H1 (cell line): ENCODE results near the gene PTGDS. TPM values are rescaled to one million over a fixed set of nuclear protein-coding genes. Genes with fewer than 3 reads are reported as not detected.

Source experiments
- CTCF ChIA-PET: fragments of 300-600 bp; sonication (Branson Sonifier 250); formaldehyde crosslinking; loops from one replicate; lab custom pipeline; 2021; ENCODE audit not compliant: partially characterized antibody; lab: Charles Lee
- POLR2A ChIA-PET: fragments of 300-600 bp; sonication (Branson Sonifier 250); formaldehyde crosslinking; loops from one replicate; lab custom pipeline; 2021; ENCODE audit warnings: inconsistent platforms; ENCODE audit not compliant: partially characterized antibody; lab: Charles Lee
- DNase-seq, 2 experiments: peaks; one replicate each; pipeline versions ENCODE4 v3.0.0 to v3.0.0-alpha.2; 2010 to 2022; ENCODE audit warnings: low spot score in 2 of 2, low read depth in 1 of 2, mixed read lengths in 1 of 2
- FAIRE-seq: peaks from 2 replicates; lab custom pipeline; 2011; peaks lifted over from hg19 to GRCh38; lab: Jason Lieb, UNC
- H2AFZ ChIP-seq: 2 replicates; pipeline ENCODE4 v1.8.1; 2012; ENCODE audit warnings: low read length, inconsistent platforms
- H2AK5ac ChIP-seq: 2 replicates; pipeline ENCODE4 v1.6.1; 2013; ENCODE audit warnings: low read depth, low read length
- H2BK120ac ChIP-seq: replicated peaks from 2 replicates; pipeline ENCODE3; 2013; ENCODE audit warnings: low read depth, low read length, inconsistent platforms
- H2BK12ac ChIP-seq: 2 replicates; pipeline ENCODE4 v1.6.1; 2013; ENCODE audit warnings: low read depth, low read length
- H2BK15ac ChIP-seq: 2 replicates; pipeline ENCODE4 v1.6.1; 2013; ENCODE audit warnings: low read length
- H2BK20ac ChIP-seq: 2 replicates; pipeline ENCODE4 v1.6.1; 2013; ENCODE audit warnings: low read length
- H2BK5ac ChIP-seq: 2 replicates; pipeline ENCODE4 v1.6.1; 2013; ENCODE audit warnings: low read depth, low read length
- H3K14ac ChIP-seq: 2 replicates; pipeline ENCODE4 v1.6.1; 2013; ENCODE audit warnings: inconsistent platforms; ENCODE audit not compliant: insufficient read length
- H3K18ac ChIP-seq: 2 replicates; pipeline ENCODE4 v1.6.1; 2013; ENCODE audit warnings: low read length; ENCODE audit errors: extremely low read depth
- H3K23ac ChIP-seq: 2 replicates; pipeline ENCODE4 v1.6.1; 2013; ENCODE audit warnings: inconsistent platforms; ENCODE audit not compliant: insufficient read length
- H3K23me2 ChIP-seq: 2 replicates; pipeline ENCODE4 v1.6.1; 2013; ENCODE audit warnings: low read depth, low read length
- H3K27ac ChIP-seq: 2 replicates; pipeline ENCODE4 v1.6.1; 2011; ENCODE audit warnings: low read depth, low read length, inconsistent platforms
- H3K27me3 ChIP-seq, 4 experiments: replicated peaks in 1 of 4; 1 replicate in 1 of 4; 2 replicates in 3 of 4; pipeline versions ENCODE4 v1.6.1 to v1.8.1; 2011 to 2013; ENCODE audit warnings: low read length in 3 of 4, mild to moderate bottlenecking in 3 of 4, inconsistent platforms in 2 of 4, mixed read lengths in 2 of 4, moderate library complexity in 1 of 4; ENCODE audit not compliant: control insufficient read depth in 3 of 4, insufficient read depth in 3 of 4; ENCODE audit errors: extremely low read depth in 1 of 4
- H3K36me3 ChIP-seq, 4 experiments: 2 replicates each; pipeline versions ENCODE4 v1.6.1 to v1.8.1; 2011 to 2013; ENCODE audit warnings: mild to moderate bottlenecking in 4 of 4, low read length in 3 of 4, moderate library complexity in 2 of 4, control low read depth in 1 of 4, inconsistent platforms in 1 of 4; ENCODE audit not compliant: insufficient read depth in 4 of 4, control insufficient read depth in 2 of 4
- H3K4ac ChIP-seq: replicated peaks from 2 replicates; pipeline ENCODE3; 2013; ENCODE audit warnings: low read length, low read depth, mixed read lengths, inconsistent platforms; ENCODE audit not compliant: insufficient read length
- H3K4me1 ChIP-seq, 4 experiments: replicated peaks in 1 of 4; 1 replicate in 1 of 4; 2 replicates in 3 of 4; pipeline versions ENCODE4 v1.6.1 to v1.8.1; 2011 to 2013; ENCODE audit warnings: low read length in 3 of 4, inconsistent platforms in 2 of 4, mixed read lengths in 1 of 4; ENCODE audit not compliant: insufficient read depth in 4 of 4, control insufficient read depth in 3 of 4
- H3K4me2 ChIP-seq, 2 experiments: 2 replicates each; pipeline versions ENCODE4 v1.6.1 to v1.8.1; 2011 to 2013; ENCODE audit warnings: low read depth in 2 of 2, low read length in 2 of 2, control low read depth in 1 of 2, inconsistent platforms in 1 of 2, mild to moderate bottlenecking in 1 of 2; ENCODE audit not compliant: insufficient read depth in 1 of 2
- H3K4me3 ChIP-seq, 4 experiments: fragments of 200-600, 300-600 bp in 1 of 4; sonication (generic), shearing (Covaris generic), sonication (Bioruptor Twin) in 1 of 4; 2 replicates each; pipeline versions ENCODE4 v1.5.1 to v1.8.1; 2011 to 2016; ENCODE audit warnings: low read length in 4 of 4, low read depth in 3 of 4, control low read depth in 2 of 4, inconsistent platforms in 2 of 4, mild to moderate bottlenecking in 2 of 4, mixed read lengths in 1 of 4, moderate library complexity in 1 of 4; ENCODE audit not compliant: insufficient read depth in 2 of 4; ENCODE audit errors: extremely low read depth in 1 of 4
- H3K56ac ChIP-seq: replicated peaks from 2 replicates; pipeline ENCODE3; 2013; ENCODE audit warnings: low read depth, mild to moderate bottlenecking, mixed read lengths, low read length, inconsistent platforms; ENCODE audit not compliant: insufficient read length
- H3K79me1 ChIP-seq: 2 replicates; pipeline ENCODE4 v1.6.1; 2013; ENCODE audit warnings: low read depth, low read length, control low read depth
- H3K79me2 ChIP-seq, 2 experiments: 2 replicates each; pipeline versions ENCODE4 v1.6.1 to v1.8.1; 2012 to 2013; ENCODE audit warnings: low read length in 2 of 2, mild to moderate bottlenecking in 2 of 2, inconsistent platforms in 1 of 2; ENCODE audit not compliant: insufficient read depth in 2 of 2, control insufficient read depth in 1 of 2
- H3K9ac ChIP-seq, 4 experiments: replicated peaks in 1 of 4; 1 replicate in 1 of 4; 2 replicates in 3 of 4; pipeline versions ENCODE4 v1.6.1 to v1.8.1; 2011 to 2013; ENCODE audit warnings: low read depth in 3 of 4, low read length in 3 of 4, control low read depth in 2 of 4, mild to moderate bottlenecking in 2 of 4, moderate library complexity in 2 of 4, inconsistent platforms in 1 of 4; ENCODE audit errors: extremely low read depth in 1 of 4
- H3K9me3 ChIP-seq, 2 experiments: 2 replicates each; pipeline versions ENCODE4 v1.6.1 to v1.8.1; 2012 to 2013; ENCODE audit warnings: mild to moderate bottlenecking in 2 of 2, moderate library complexity in 2 of 2, control low read depth in 1 of 2, inconsistent platforms in 1 of 2, low read depth in 1 of 2, low read length in 1 of 2, mixed read lengths in 1 of 2; ENCODE audit not compliant: insufficient read depth in 2 of 2
- H4K20me1 ChIP-seq, 2 experiments: replicated peaks in 1 of 2; 2 replicates each; pipeline versions ENCODE3 to v1.8.1; 2011 to 2013; ENCODE audit warnings: inconsistent platforms in 2 of 2, low read length in 2 of 2, mild to moderate bottlenecking in 1 of 2; ENCODE audit not compliant: insufficient read depth in 2 of 2, control insufficient read depth in 1 of 2
- H4K5ac ChIP-seq: 2 replicates; pipeline ENCODE4 v1.6.1; 2013; ENCODE audit warnings: low read length, low read depth, mixed read lengths, inconsistent platforms; ENCODE audit not compliant: insufficient read length
- H4K8ac ChIP-seq: 2 replicates; pipeline ENCODE4 v1.8.0; 2013; ENCODE audit warnings: mild to moderate bottlenecking, moderate library complexity, low read length, inconsistent platforms; ENCODE audit not compliant: insufficient read depth; ENCODE audit errors: extremely low read depth
- H4K91ac ChIP-seq: replicated peaks from 2 replicates; pipeline ENCODE3; 2013; ENCODE audit warnings: low read length, mixed read lengths, inconsistent platforms; ENCODE audit not compliant: insufficient read length
- CHD2 ChIP-seq: IDR thresholded peaks from 2 replicates; pipeline ENCODE4 v1.6.1; 2012; ENCODE audit warnings: low read length, improper control_type of control experiment
- RAD21 ChIP-seq, 2 experiments: IDR thresholded peaks in 1 of 2; conservative IDR thresholded peaks in 1 of 2; 2 replicates each; pipeline ENCODE4 v1.6.1; 2011; ENCODE audit warnings: low read depth in 2 of 2, low read length in 2 of 2, improper control_type of control experiment in 1 of 2, inconsistent platforms in 1 of 2, mild to moderate bottlenecking in 1 of 2, moderate library complexity in 1 of 2
- SIN3A ChIP-seq, 2 experiments: IDR thresholded peaks in 1 of 2; conservative IDR thresholded peaks in 1 of 2; 2 replicates each; pipeline ENCODE4 v1.6.1; 2011 to 2012; ENCODE audit warnings: low read length in 2 of 2, improper control_type of control experiment in 1 of 2, low read depth in 1 of 2, mild to moderate bottlenecking in 1 of 2
- WGBS, 2 experiments: shearing (Covaris generic) in 1 of 2; methylation state at CpG; one replicate each; pipeline versions ENCODE4 v1.1.6 to v1.1.7; 2013 to 2015; ENCODE audit warnings: low lambda C conversion rate in 2 of 2, mixed read lengths in 2 of 2, inconsistent platforms in 1 of 2, low coverage in 1 of 2, missing lambda C conversion rate in 1 of 2; ENCODE audit not compliant: insufficient replicate concordance in 2 of 2, insufficient coverage in 1 of 2, insufficient read length in 1 of 2; ENCODE audit errors: extremely low coverage in 1 of 2, missing lambda C conversion rate in 1 of 2; 5-methylcytosine and 5-hydroxymethylcytosine counted together
- polyA plus RNA-seq, 7 experiments: library from polyadenylated mRNA; depleted of rRNA in 3 of 7; stranded (reverse) in 5 of 7; unstranded in 2 of 7; fragments of >200 nt in 5 of 7; fragments of 200-250 nt in 2 of 7; gene quantifications; 1 replicate in 5 of 7; 2 replicates in 1 of 7; 4 replicates in 1 of 7; pipeline versions ENCODE4 v1.2.1 to v1.2.3, GENCODE V29; 2011 to 2013; ENCODE audit warnings: missing spikeins in 2 of 7, mixed read lengths in 2 of 7
- total RNA-seq: library from RNA; stranded (reverse); fragmentation: NEBNext Ultra II Directional; extraction: Animal tissue kit (Norgen Biotek cat#: 25700); gene quantifications from 2 replicates; pipeline ENCODE4 v1.2.1, GENCODE V29; 2021

Gene PTGDS
- total and polyA plus RNA-seq, 2 of the 8 experiments (the other 6 are each of a cell fraction or from before 2014, with no cell fraction given) = 1.7 to 2.3 TPM

DNA sequence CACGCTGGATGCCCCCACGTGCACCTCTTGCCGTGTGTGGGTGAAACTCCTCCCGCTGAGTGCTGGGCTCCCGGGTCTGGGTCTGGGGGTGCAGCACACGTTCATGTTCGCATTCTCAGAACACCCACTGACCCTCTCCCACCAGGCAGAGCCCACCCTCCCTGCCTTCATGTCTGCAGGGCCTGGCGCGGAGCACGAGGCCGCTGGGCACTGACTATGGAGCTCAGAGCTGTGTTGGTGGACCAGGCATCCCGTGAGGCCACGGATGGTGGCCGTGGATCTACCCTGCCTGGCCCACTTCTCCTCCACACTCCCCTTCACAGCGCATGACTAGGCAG, 16.4 kb upstream of the PTGDS start:
- Histone ChIP-seq H3K4me3 (no peak overlapping the region), H3K23ac (no peak overlapping the region), H3K36me3 (no peaks in the 10 kb centered on the region), H3K23me2 (peaks cover 12% of the 10 kb centered on the region; the same call in 1 of the 2 replicates), H3K9me3 (no peaks in the 10 kb centered on the region), H3K79me1 (no peaks in the 10 kb centered on the region; the same call in 1 of the 2 replicates), H4K91ac (no peak overlapping the region), H2BK120ac (no peak overlapping the region), H4K20me1 (peaks cover 0 to 4% of the 10 kb centered on the region in 2 experiments)
- WGBS, 2 experiments = 93% methylated on average over 14 of the region's 15 CpGs; no CpG with 5 or more reads in 1 of the 2 experiments
- TF ChIP-seq RAD21 (IDR thresholded peaks at IDR 0.05 in 1 of 2, conservative IDR thresholded peaks at IDR 0.05 in 1 of 2; ENCODE audit: low read depth in 2 of 2, low read length in 2 of 2) (no peak), SIN3A (conservative IDR thresholded peaks at IDR 0.05 in 1 of 2, IDR thresholded peaks at IDR 0.05 in 1 of 2; ENCODE audit: low read depth in 1 of 2, low read length in 2 of 2) (no peak), CHD2 (no peak)
- TF ChIP-seq, all 59 proteins: peak for 0
- Histone ChIP-seq H3K27ac (no peak overlapping the region), H3K9ac (no peak overlapping the region), H4K8ac (peak overlapping the region; percentile 89), H2BK5ac (no peak overlapping the region), H2BK20ac (no peak overlapping the region; the same call in 1 of the 2 replicates), H3K18ac (no peak overlapping the region), H3K56ac (no peak overlapping the region), H2BK12ac (peak overlapping the region; percentile 60; the same call in 1 of the 2 replicates), H2AFZ (no peak overlapping the region), H3K4ac (no peak overlapping the region), H3K4me1 (peaks cover 0 to 5% (median 3%) of the 10 kb centered on the region in 4 experiments; a peak in 5 of 7 replicates), H3K14ac (no peak overlapping the region), H3K79me2 (no peaks in the 10 kb centered on the region), H3K4me2 (no peak overlapping the region), H2AK5ac (no peak overlapping the region), H3K27me3 (no peaks in the 10 kb centered on the region), H4K5ac (no peak overlapping the region), H2BK15ac (no peak overlapping the region)
- no peak for FAIRE-seq
- CTCF ChIA-PET = interaction anchor here (1.3 to 5.6 kb wide), 3 partner anchors 13 to 74 kb away, joined by 6 to 32 read pairs (median 31); partner anchors contain the start of gene PTGDS
- no peak for DNase-seq
- POLR2A ChIA-PET = interaction anchor here (1.5 kb wide), 1 partner anchor 23 kb away, joined by 3 read pairs; no protein-coding TSS in a partner anchor
